Caco-2 (cell line): Measurements from ENCODE around the gene CDK14. TPM values are rescaled to one million over a fixed set of nuclear protein-coding genes. Genes with fewer than 3 reads are reported as not detected.

Source experiments
- BruUV-seq: library from RNA; stranded (reverse); fragments of 400-500 nt; replicated peaks from 2 replicates; lab custom pipeline; 2021; lab: Mats Ljungman, UMichigan
- CTCF ChIA-PET: fragments of 300-600 bp; sonication (Branson Sonifier 250); formaldehyde crosslinking; loops from one replicate; lab custom pipeline; 2022; ENCODE audit warnings: antibody characterized with exemption; lab: Charles Lee
- POLR2A ChIA-PET: fragments of 300-600 bp; sonication (Branson Sonifier 250); formaldehyde crosslinking; loops from one replicate; lab custom pipeline; 2022; ENCODE audit warnings: antibody characterized with exemption; lab: Charles Lee
- DNase-seq, 2 experiments: peaks; one replicate each; pipeline versions ENCODE4 v3.0.0 to v3.0.0-alpha.2; 2020 to 2022
- H3K27me3 ChIP-seq: replicated peaks from 2 replicates; pipeline ENCODE4 v1.6.0; 2011; ENCODE audit warnings: low read length; ENCODE audit not compliant: control insufficient read depth, insufficient read depth
- H3K36me3 ChIP-seq: 2 replicates; pipeline ENCODE4 v1.5.1; 2011; ENCODE audit warnings: low read length; ENCODE audit not compliant: control insufficient read depth, insufficient read depth
- H3K4me1 ChIP-seq: fragments of 250-450 bp; sonication (Bioruptor Pico); 2 replicates; pipeline ENCODE4 v1.5.1; 2020; ENCODE audit warnings: mild to moderate bottlenecking
- H3K4me3 ChIP-seq: 2 replicates; pipeline ENCODE4 v1.5.1; 2011; ENCODE audit warnings: low read depth, mild to moderate bottlenecking, control low read depth, low read length
- H3K9me3 ChIP-seq: fragments of 250-450 bp; sonication (Bioruptor Pico); 2 replicates; pipeline ENCODE4 v1.5.1; 2020; ENCODE audit warnings: mild to moderate bottlenecking, moderate library complexity
- H3K27ac Mint-ChIP-seq: one replicate; pipeline ENCODE4 v1.8.0; 2022; ENCODE audit warnings: mixed read lengths; ENCODE audit not compliant: unreplicated experiment
- H3K27me3 Mint-ChIP-seq: one replicate; pipeline ENCODE4 v1.8.0; 2022; ENCODE audit warnings: mixed read lengths; ENCODE audit not compliant: insufficient read depth, unreplicated experiment
- H3K36me3 Mint-ChIP-seq: one replicate; pipeline ENCODE4 v1.8.0; 2022; ENCODE audit warnings: mild to moderate bottlenecking, mixed read lengths; ENCODE audit not compliant: insufficient read depth, unreplicated experiment
- H3K4me1 Mint-ChIP-seq: one replicate; pipeline ENCODE4 v1.8.0; 2022; ENCODE audit warnings: low read depth, mixed read lengths; ENCODE audit not compliant: unreplicated experiment
- H3K4me3 Mint-ChIP-seq: one replicate; pipeline ENCODE4 v1.8.0; 2022; ENCODE audit warnings: mild to moderate bottlenecking, moderate library complexity, mixed read lengths; ENCODE audit not compliant: unreplicated experiment
- H3K9me3 Mint-ChIP-seq: one replicate; pipeline ENCODE4 v1.8.0; 2022; ENCODE audit warnings: mixed read lengths; ENCODE audit not compliant: unreplicated experiment
- CTCF ChIP-seq, 2 experiments: fragments of 200-600 bp in 1 of 2; IDR thresholded peaks; 1 replicate in 1 of 2; 2 replicates in 1 of 2; pipeline versions ENCODE4 v1.5.1 to v1.8.0; 2011 to 2022; ENCODE audit warnings: antibody characterized with exemption in 1 of 2, control low read depth in 1 of 2, inconsistent platforms in 1 of 2, low read depth in 1 of 2, low read length in 1 of 2, mild to moderate bottlenecking in 1 of 2, moderate library complexity in 1 of 2; ENCODE audit not compliant: insufficient read depth in 1 of 2, severe bottlenecking in 1 of 2, unreplicated experiment in 1 of 2
- intact Hi-C: fragments of 100-400 bp; cut with micrococcal nuclease; formaldehyde crosslinking; loops from one replicate; pipeline ENCODE4 v1.10.0; 2022; ENCODE audit not compliant: unreplicated experiment
- total RNA-seq: library from RNA; stranded (reverse); gene quantifications from 2 replicates; pipeline ENCODE4 v1.2.3, GENCODE V29; 2022

Gene CDK14
- total RNA-seq, 1 experiment from 2014 or later: 18.2 TPM

- Mint-ChIP-seq H3K36me3 (no peaks in the 10 kb centered on the region), H3K9me3 (peaks cover 12% of the 10 kb centered on the region), H3K4me1 (peaks cover 2% of the 10 kb centered on the region), H3K4me3 (no peak overlapping the region), H3K27ac (no peak overlapping the region), H3K27me3 (no peaks in the 10 kb centered on the region)
- H3K4me1 ChIP-seq: peaks cover 11% of the 10 kb centered on the region
- intact Hi-C loops: no loop called here
- no peak for DNase-seq
- TF ChIP-seq CTCF (IDR thresholded peaks at IDR 0.05; ENCODE audit: insufficient read depth in 1 of 2, low read depth in 1 of 2, low read length in 1 of 2, severe bottlenecking in 1 of 2, unreplicated experiment in 1 of 2): no peak
- BruUV-seq: no TSS peak
- H3K36me3 ChIP-seq: no peaks in the 10 kb centered on the region
- H3K9me3 ChIP-seq: no peaks in the 10 kb centered on the region
- H3K27me3 ChIP-seq: no peaks in the 10 kb centered on the region
- CTCF ChIA-PET: no interaction called here
- POLR2A ChIA-PET: no interaction called here
- H3K4me3 ChIP-seq: no peak overlapping the region
Observed at GRCh38 chr7:90701021-90701420, 104.9 kb downstream of the CDK14 start.

- Mint-ChIP-seq H3K36me3 (no peaks in the 10 kb centered on the region), H3K9me3 (peaks cover 4% of the 10 kb centered on the region), H3K4me3 (no peak overlapping the region), H3K27ac (no peak overlapping the region), H3K4me1 (peaks cover 8% of the 10 kb centered on the region), H3K27me3 (no peaks in the 10 kb centered on the region)
- Histone ChIP-seq H3K4me1 (peaks cover 19% of the 10 kb centered on the region), H3K36me3 (no peaks in the 10 kb centered on the region), H3K9me3 (no peaks in the 10 kb centered on the region), H3K27me3 (no peaks in the 10 kb centered on the region), H3K4me3 (no peak overlapping the region)
- DNase-seq: no peak
- POLR2A ChIA-PET: no interaction called here
- intact Hi-C loops: no loop called here
- CTCF ChIA-PET: no interaction called here
- no peak for TF ChIP-seq CTCF (IDR thresholded peaks at IDR 0.05; ENCODE audit: insufficient read depth in 1 of 2, low read depth in 1 of 2, low read length in 1 of 2, severe bottlenecking in 1 of 2, unreplicated experiment in 1 of 2)
- no TSS peak for BruUV-seq
Observed at GRCh38 chr7:90701771-90702170, 105.7 kb downstream of the CDK14 start.

GRCh38 chr7:90705391-90706071 is 109.4 kb downstream of the CDK14 start:
- H3K27me3 ChIP-seq: no peaks in the 10 kb centered on the region
- ChIA-PET POLR2A (no interaction called here), CTCF (no interaction called here)
- BruUV-seq: no TSS peak
- intact Hi-C loops: no loop called here
- no peak for TF ChIP-seq CTCF (IDR thresholded peaks at IDR 0.05; ENCODE audit: insufficient read depth in 1 of 2, low read depth in 1 of 2, low read length in 1 of 2, severe bottlenecking in 1 of 2, unreplicated experiment in 1 of 2)
- H3K36me3 Mint-ChIP-seq: no peaks in the 10 kb centered on the region
- peaks cover 28% of the 10 kb centered on the region for H3K4me1 Mint-ChIP-seq
- no peaks in the 10 kb centered on the region for H3K27me3 Mint-ChIP-seq
- H3K36me3 ChIP-seq: no peaks in the 10 kb centered on the region
- H3K4me3 Mint-ChIP-seq: no peak overlapping the region
- H3K4me3 ChIP-seq: no peak overlapping the region
- H3K4me1 ChIP-seq: peaks cover 18% of the 10 kb centered on the region
- no peaks in the 10 kb centered on the region for H3K9me3 ChIP-seq
- no peak overlapping the region for H3K27ac Mint-ChIP-seq
- H3K9me3 Mint-ChIP-seq: no peaks in the 10 kb centered on the region
- no peak for DNase-seq
